NCI-H1105 treated with DMSO at 0.1 percent for 48 hours (cell line): Measurements from ENCODE around the gene KIAA0232.
"Not testable (repeated sequence)": the region's sequence is repeated elsewhere in the genome, so short reads cannot be mapped to it uniquely, and the experiment has no call there.

Experiments
- DNase-seq: peaks from one replicate; lab custom pipeline; 2025; lab: John Stamatoyannopoulos, UW

Gene KIAA0232

DNA sequence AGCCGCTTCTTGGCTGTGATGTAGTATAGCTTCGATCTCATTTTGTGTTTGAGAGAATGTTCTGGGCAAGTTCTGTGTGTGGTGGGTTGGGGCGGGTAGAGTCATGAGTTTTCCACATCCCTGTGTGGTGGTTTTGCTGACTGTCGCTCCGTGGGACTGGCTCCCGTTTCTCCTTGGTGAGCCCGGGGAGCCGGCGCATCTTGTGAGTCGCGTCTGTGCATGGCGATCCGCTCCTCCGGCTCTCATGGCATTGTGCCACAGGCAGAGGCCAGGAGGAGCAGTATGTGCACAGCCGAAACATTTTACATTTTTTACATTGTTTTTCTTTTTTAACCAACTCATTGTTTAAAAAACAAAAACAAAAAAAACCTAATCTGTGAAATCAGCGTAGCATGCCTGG is 99.4 kb downstream of the KIAA0232 start:
- no peak for DNase-seq

DNA sequence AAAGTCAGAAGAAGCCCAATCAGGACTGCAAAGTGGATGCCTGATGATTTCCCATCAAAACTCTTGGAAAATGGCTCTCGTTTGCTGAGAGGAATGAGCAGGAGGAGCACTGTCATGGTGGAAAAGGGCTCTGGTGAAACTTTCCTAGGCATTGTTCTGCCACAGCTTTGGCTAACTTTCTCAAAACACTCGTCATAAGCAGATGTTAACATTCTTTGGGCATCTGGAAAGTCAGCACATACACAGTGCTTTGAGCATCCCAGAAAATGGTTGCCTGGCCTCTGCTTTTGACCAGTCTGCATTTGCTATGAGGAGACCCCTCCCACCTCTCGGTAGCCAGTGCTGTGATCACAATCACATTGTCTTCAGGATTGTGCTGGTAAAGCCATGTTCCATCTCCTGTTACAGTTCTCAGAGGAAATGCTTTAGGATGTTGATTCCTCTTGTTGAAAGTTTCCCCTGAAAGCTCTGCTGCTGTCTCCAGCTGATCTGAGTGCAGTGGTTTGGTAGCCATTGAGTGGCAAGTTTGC is 101.9 kb downstream of the KIAA0232 start:
- no peak for DNase-seq

DNA sequence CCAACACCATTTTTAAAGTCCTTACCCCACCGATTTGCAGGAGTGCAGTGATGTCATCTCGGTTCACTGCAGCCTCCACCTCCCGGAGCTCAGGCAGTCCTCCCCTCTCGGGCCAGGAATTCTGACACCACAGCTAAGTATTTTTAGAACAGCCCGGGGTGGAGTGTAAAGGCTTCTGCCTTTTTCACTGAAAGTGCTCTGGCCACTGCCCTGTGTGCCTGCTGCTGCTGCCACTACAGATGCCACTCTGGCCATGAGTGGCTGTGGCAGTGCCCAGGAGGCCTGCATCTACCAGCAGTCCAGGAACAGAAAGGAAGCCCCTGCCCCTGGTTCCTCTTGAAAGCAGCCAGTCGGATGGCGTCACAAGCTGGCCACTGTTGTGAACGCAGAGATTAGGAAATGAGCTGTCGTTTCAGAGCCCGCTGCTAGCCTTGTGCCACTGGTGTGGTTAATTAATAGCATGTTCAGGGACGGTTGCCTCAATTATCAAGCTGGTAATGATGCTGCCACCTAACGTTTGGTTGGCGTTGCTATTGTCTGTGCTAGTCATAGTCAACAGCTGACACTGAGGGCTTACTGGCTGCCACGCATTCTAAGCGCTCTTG is 103.5 kb downstream of the KIAA0232 start:
- DNase-seq: peak; percentile 42

DNA sequence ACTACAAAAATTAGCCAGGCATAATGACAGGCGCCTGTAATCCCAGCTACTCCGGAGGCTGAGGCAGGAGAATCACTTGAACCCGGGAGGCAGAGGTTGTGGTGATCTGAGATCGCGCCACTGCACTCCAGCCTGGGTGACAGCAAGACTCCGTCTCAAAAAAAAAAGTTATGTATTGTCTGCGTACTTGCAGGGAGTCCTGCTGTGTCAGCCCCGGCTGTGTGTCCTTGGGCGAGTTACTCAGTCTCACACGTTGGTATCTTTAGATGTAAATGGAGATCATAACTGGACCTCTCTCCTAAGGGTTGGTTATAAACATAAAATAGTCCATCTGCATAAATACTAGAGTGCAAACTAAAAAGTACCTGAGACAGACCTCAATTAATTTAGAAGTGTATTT is 104.4 kb downstream of the KIAA0232 start:
- DNase-seq: no peak

DNA sequence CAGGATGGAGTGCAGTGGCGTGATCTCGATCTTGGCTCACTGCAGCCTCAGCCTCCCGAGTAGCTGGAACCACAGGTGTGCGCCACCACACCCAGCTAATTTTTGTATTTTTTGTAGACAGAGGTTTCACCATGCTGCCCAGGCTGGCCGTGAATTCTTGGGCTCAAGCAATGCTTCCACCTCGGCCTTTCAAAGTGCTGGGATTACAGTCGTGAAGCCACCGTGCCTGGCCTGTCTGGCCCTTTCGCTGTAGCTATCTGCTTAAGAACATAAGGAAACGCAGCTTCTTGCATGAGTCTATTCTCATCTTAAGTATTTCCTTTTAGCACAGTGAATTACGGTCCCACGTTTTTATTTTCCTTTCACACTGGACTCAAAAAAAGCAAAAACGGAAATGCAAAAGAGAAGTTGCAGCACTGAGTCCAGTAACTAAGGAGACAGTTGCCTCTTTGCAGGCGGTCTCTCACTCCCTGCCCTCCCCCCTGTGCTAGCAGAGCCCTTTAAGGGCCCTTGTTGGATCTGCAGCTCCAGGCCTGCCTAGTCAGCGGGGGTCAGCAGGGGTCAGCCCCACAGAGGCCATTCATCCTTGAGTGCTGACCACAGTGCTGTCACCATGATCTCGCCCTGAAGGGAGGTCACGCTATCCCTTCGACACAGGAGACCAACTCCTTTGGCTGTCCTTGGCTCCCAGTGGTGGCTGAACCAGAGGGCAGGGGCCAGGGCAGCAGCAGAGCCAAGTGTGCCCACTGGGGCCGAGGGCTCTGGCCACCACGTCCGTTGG is 105.3 kb downstream of the KIAA0232 start:
- DNase-seq: no peak

DNA sequence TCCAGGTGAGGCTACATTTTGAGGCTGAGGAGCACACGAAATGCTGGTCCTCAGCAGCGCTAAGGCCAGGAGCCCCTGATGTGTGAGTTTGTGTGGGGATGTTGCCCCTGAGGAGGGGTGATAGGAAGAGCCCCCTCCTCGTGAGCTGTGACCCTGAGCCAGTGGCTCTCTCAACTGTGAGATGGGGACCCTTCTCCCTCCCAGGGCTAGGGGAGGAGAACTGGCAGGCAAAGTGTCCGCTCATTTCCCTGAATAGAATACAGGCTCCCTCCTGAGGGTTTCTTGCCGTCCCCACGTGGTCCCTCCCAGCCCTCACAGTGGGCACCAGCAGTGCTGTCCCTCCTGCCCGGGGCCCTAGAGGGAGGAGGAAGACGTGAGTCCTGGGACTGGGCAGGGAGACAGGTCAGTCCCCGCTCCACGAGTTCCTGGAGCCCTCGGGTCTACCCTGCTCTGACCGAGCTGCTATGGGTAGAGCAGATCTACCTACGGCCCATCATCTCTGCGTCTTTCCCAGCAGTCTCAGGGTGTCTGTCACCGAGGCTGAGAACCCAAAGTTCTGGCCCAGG is 106.1 kb downstream of the KIAA0232 start:
- DNase-seq: no peak

DNA sequence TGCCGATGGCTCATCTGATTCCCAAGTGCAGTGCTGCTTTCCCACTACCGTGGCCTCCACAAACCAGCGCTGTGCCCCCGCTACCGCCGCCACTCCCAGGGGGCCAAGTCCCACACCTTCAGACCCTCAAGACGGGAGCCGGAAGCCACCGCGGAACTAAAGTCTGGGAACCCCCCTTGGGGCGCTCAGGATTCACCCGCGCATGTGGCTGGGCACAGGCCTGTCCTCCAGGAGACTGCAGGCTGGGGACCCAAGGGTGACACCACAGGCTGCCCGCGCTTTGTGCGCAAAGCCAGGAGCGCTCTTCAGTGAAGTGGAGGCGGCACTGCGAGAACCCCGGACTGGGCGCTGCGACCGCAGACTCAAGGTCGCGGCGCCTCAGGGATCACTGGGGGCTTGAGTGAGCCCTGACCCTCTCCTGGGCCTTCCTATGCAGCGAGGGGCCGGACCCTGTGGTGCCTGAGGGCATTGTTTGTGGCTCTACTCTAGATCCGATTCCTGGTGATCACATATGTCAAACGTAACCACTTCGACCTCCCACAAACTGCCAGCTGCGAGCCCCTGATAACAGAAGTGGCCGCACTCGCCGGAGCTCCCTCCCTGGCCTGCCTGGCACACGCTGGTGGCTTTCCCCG is 106.7 kb downstream of the KIAA0232 start:
- no peak for DNase-seq

DNA sequence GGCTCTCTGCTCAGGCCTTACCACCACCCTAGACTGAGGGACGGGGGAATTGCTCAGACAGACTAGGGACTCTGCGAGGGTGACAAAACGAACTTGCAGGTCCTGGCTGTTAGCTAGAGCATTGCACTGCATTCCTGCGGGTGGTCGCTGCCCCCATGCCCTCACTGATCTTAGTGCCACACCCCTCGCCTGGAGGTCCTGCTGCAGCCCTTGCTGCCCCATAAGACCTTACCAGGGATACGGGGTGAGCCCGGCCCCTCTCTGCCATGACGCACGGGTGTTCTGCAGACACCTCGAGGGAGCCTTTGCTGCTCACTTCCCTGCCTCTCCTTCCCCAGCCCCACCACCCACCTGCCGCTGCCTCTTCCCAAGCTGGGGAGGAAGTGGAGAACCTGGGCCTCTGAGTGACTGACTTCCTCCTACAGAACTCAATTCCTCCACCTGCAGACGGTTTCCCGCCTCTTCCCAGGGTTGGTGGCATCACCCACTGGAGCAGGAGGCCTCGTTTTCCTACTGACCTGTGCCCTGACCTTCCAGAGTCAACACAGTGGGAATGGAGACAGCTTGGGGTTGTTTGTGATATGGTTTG is 107.3 kb downstream of the KIAA0232 start:
- DNase-seq: no peak

DNA sequence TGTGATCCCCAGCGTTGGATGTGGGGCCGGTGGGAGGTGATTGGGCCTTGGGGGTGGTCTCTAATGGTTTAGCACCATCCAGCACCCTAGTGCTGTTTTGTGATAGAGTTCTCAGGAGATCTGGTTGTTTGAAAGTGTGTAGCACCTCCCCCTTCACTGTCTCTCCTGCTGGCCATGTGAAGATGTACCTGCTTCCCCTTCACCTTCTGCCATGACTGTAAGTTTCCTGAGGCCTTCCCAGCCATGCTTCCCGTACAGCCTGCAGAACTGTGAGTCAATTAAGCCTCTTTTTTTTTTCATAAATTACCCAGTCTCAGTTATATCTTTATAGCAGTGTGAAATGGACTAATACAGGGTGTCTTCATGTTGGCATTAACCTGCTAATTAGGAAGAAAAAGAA is 107.8 kb downstream of the KIAA0232 start:
- no peak for DNase-seq

DNA sequence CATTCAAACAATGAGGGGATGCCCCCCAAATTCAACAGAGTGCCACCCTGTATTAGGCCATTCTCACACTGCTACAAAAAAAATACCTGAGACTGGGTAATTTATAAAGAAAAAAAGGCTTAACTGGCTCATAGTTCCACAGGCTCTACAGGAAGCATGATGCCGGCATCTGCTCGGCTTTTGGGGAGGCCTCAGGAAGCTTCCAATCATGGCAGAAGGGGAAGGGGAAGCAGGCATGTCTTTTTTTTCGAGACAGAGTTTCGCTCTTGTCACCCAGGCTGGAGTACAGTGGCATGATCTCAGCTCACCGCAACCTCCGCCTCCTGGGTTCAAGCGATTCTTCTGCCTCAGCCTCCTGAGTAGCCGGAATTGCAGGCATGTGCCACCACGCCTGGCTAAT is 108.4 kb downstream of the KIAA0232 start:
- DNase-seq: not testable (repeated sequence)

DNA sequence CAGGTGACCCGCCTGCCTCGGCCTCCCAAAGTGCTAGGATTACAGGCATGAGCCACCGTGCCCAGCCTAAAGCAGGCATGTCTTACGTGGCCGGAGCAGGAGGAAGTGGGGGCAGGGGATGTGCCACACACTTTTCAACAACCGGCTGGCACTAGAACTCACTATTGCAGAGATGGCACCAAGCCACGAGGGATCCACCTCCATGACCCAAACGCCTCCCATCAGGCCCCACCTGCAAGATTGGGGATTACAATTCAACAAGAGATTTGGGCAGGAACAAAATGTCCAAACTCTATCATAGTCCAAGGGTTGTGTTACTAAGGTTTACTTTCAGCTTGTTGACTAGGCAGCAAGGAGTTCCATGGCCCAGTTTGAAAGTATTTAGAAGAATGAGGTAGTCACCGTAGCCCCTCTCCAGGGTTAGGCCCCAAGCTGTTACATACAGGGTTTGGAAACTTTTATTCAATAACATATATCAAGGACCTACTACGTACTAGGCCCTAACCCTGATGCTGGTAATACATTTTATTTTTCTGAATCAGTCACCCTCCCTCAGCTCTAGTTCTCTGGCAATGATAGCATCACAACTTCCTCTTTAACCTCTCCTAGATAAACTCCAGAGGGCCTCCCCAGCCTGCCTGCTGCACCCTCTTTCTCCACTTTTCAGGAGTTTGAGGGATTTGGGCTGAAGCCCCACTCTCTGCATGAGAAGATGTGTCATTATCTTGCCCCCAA is 109.1 kb downstream of the KIAA0232 start:
- DNase-seq: no peak

DNA sequence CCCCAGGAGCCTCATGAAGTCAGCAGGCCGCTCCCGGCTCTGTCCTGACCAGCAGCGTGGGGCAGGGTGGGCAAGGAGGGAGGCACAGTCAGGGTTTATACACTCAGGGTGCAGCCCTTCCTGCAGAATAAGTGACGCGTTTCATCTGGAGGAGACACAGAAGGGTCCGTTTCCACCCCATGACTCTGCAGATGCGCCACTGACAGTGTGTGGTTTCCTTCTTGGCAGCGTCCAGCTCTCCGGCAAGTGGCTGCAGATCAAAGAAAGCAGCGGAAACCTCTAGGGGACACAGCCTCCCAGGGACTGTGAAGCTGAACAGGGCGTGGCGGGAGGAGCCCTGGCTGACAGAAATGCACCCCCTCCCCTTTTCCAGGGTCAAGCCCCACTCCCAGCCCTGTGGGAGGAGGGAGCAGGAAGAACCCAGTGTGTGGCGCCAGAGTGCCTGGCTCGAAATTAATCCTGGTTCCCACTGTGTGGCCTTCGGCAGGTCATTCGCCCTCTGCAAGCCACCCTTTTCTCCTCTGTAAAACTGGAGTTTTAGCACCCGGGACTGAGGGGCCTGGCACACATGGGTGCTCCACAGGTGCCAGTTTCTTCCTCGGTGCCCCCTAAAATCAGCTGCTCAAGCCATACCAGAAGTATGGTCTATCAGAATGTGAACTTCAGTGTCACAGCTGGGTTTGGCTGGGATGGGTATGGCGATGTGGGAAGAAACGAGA is 109.8 kb downstream of the KIAA0232 start:
- DNase-seq: no peak

DNA sequence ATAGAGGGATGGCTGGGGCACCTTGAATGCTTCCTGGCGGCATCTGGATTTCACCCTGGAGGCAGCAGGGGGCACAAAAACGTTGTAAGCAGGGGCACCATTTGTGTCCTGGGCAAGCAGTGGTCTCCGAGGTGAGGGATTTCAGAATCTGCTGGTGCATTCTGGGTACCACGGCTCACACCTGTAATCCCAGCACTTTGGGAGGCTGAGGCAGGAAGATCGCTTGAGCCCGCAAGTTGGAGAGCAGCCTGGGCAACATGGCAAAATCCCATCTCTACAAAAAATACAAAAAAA is 110.3 kb downstream of the KIAA0232 start:
- DNase-seq: no peak

DNA sequence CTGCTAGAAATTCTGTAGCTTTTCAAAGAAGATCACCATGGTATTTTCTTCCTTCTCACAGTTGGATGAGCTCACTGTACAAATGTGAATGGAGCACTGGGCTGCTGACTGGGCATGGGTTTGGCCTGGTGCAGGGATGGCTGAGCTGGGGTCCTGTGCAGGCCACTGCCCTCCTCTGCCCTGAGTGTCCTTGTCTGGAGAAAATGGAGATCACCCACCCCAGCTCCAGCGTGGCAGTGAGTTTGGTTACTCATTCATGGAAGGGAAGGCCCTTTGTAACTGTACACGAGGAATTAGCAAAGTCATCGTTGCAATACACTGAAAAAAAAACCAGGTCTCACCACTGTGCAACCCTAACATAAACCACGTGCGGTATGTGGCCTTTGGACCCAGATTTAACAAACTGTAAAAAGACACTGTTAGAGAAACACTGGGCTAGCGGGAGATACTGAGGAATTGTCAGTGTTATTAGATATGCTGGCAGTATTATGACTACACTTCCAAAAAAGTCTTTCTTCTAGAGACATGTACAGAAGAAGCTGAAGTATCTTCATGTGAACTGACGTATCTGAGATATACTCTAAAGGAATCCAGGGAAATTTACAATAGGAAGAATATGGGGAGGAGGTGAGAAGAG is 111.0 kb downstream of the KIAA0232 start:
- no peak for DNase-seq

DNA sequence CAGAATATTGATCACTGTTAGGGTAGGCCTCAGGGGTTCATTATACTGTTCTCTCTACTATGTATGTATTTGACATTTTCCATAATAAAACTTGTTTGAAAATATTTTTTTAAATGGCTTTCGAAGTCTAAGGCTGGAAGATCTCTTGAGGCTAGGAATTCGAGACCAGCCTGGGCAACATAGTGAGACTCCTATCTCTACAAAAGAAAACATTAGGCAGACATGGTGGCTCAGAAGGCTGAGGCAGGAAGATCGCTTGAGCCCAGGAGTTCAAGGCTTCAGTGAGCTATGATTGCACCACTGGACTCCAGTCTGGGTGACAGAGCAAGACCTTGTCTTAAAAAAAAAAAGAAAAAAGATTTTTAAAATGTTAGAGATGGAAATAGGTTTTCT is 111.6 kb downstream of the KIAA0232 start:
- DNase-seq: no peak

DNA sequence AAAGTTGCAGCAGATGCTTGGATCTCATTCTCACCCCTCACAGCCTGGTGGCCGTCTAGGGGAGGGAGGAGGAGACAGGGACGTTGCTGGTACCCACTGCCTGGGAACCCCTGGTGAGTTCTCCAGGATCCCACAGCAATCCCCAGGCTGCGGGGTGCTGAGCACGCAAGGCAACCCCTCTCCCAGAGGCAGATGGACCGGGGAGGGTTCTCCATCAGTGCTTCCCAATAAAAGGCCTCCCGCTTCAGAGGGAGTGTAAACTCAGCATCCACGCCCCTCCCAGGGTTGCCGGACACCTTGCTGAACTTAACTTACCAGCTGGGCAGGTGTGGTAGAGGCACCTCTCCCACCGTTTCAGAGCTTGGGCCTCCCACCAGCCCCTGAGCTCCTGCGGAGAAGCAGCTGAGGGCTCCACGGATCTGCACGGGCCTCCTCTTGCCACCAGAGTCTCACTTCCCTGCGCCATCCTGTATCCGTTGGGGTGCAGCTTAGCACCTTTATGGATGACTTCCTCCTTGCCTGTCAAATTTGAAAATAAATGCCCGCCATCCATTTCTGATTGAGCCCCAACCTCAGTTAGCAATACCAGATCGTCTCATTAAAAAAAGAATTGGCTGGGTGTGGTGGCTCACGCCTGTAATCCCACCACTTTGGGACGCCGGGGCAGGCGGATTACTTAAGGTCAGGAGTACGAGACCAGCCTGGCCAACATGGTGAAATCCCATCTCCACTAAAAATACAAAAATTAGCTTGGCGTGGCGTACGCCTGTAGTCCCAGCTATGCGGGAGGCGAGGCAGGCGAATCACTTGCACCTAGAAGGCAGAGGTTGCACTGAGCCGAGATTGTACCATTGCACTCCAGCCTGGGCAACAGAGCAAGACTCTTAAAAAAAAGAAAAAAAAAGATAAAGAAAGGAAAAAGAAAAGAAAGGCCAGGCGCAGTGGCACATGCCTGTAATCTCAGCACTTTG is 112.3 kb downstream of the KIAA0232 start:
- no peak for DNase-seq

DNA sequence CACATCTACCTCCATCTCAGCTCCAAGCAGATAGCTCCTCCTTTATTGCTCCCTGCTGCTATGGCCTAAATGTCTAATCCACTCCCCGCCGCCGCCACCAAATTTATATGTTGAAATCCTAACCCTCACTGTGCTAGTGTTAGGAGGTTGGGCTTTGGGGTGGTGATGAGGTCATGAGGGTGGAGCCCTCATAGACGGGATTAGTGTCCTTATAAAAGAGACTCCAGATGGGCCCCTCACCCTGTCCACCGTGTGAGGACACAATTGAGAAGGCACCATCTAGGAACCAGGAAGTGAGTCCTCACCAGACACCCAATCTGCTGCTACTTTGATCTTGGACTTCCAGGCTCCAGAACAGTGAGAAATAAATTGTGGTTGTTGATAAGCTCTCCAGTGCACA is 113.5 kb downstream of the KIAA0232 start:
- no peak for DNase-seq

DNA sequence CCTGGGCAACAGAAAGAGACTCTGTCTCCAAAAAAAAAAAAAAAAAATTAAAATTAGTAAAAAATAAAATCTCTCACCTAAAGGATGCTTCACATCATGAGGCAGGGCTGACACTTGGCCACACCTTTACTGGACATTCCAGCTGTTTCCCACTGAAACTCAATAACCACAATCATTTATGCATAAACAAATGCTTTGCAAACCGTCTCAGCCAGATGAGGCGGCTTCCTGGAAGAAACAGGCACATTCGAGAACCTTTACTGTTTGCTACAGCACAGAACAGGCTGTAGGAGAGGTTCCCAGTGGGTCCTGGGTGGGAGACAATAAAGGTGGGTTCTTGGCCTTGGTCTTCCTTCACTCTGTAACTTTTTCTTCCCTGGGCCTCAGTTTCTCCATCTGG is 116.2 kb downstream of the KIAA0232 start:
- DNase-seq: no peak

DNA sequence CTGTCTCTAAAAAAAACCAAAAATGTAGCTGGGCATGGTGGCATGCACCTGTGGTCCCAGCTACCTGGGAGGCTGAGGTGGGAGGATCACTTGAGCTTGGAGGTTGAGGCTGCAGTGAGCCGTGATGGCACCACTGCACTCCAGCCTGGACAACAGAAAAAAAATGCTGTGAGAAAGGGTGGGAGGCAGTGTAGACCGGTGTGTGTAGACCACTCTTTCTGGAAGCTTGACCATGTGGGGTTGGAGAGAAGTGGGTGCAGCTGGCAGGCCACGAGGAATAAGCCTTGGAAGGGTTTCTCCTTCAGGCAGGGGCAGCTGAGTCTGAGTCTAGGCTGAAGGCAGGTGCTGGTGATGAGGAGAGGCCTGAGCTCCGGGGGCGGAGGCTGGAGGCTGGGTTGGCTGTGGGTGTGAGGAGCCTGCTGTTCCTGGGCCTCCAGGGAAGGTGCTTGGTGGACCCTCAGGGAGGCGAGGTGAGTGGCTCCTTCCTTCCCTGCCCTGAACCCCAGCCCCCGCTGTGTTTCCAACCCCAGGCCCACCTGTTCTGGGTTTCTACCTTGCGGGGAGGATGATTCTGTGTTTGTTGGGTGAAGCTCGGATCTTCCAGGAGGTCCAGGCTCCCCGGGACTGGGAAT is 117.8 kb downstream of the KIAA0232 start:
- no peak for DNase-seq
